Cardiac fibroblast (primary cell): ENCODE measurements around the gene KAZN.

ENCODE experiments used
- DNase-seq, 2 donors: peaks; one replicate each; pipeline versions ENCODE4 v3.0.0 to v3.0.0-alpha.2; 2010; ENCODE audit warnings: low read depth in 2 of 2
- H3K4me3 ChIP-seq, 2 donors: replicated peaks in 1 of 2; 1 replicate in 1 of 2; 2 replicates in 1 of 2; pipeline ENCODE4 v1.5.1; 2011; ENCODE audit warnings: low read depth in 2 of 2, low read length in 2 of 2, mild to moderate bottlenecking in 2 of 2, moderate library complexity in 1 of 2
- TF ChIP-seq, protein P1 (sequence below): IDR thresholded peaks from one replicate; pipeline ENCODE4 v1.5.1; 2011; ENCODE audit warnings: low read depth, mild to moderate bottlenecking, low read length, inconsistent platforms

KAZN gene

DNA sequence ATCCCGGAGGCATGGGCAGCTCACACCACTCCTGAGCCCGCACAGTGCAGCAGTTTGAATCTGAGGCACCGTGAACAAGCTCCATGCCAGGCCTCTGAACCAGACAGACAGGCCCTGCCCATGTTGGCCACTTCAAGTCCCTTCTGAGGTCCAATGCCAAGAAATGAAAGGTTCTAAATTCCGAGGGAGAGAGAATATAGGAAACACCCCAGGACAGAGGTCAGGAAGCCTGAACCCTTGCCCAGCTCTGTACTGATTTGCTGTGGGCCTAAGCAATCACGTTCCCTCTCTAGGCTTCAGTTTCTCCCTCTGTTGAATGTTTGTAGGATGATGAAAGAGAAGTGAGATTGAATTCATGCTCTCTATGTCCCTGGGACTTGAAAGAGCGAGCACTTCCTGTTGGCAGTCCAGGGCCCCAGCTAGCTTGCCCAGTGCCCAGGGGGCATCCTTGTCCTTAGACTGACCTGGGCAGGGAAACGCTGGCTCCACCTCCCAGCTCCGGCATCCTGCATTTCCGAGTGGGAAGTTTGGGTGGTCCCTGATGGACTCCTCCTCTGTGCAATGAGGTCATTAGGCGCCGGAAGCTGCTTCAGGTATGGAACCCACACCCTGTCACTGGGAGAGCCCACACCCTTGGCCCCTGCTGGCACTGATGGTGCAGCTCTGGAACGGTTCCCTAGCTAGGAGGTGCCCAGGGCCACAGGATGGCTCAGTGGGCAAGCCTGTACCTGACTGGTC is 312.7 kb downstream of the KAZN start:
- TF ChIP-seq, protein P1, sequence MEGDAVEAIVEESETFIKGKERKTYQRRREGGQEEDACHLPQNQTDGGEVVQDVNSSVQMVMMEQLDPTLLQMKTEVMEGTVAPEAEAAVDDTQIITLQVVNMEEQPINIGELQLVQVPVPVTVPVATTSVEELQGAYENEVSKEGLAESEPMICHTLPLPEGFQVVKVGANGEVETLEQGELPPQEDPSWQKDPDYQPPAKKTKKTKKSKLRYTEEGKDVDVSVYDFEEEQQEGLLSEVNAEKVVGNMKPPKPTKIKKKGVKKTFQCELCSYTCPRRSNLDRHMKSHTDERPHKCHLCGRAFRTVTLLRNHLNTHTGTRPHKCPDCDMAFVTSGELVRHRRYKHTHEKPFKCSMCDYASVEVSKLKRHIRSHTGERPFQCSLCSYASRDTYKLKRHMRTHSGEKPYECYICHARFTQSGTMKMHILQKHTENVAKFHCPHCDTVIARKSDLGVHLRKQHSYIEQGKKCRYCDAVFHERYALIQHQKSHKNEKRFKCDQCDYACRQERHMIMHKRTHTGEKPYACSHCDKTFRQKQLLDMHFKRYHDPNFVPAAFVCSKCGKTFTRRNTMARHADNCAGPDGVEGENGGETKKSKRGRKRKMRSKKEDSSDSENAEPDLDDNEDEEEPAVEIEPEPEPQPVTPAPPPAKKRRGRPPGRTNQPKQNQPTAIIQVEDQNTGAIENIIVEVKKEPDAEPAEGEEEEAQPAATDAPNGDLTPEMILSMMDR, result no peak
- H3K4me3 ChIP-seq, result no peak overlapping the region
- peak in 1 of 2 donors; percentile 29 for DNase-seq

DNA sequence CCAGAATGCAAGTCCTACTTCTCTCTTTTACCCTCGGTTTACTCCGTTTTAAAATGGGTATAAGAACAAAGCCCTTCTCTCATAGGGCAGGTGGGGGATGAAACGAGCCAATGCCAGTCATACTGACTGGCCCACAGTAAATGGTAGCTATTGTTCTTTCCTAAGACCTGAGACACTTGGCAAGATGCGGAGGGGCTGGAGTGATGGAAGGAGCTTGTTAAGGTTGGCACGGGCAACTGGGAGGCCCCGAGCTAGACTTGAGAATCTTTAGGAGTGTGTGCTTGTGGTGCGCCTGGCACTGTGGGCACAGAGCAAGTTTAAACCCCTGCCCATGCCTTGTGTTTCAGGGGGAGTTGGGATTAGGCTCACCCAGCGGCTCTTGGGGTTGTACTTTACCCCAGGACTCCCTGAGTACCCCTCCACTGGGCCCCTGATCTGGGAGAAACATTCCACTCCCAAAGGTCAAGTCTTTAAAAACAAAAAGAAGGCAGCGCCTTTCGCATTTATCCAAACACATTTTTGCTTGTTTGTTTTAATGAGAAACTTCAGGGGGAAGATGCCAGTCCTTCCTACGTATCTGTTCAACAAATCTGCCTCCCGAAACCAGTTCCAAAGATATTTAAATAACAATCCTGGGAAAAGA is 314.5 kb downstream of the KAZN start:
- DNase-seq, result no peak
- TF ChIP-seq, protein P1, result no peak
- H3K4me3 ChIP-seq, result no peak overlapping the region

DNA sequence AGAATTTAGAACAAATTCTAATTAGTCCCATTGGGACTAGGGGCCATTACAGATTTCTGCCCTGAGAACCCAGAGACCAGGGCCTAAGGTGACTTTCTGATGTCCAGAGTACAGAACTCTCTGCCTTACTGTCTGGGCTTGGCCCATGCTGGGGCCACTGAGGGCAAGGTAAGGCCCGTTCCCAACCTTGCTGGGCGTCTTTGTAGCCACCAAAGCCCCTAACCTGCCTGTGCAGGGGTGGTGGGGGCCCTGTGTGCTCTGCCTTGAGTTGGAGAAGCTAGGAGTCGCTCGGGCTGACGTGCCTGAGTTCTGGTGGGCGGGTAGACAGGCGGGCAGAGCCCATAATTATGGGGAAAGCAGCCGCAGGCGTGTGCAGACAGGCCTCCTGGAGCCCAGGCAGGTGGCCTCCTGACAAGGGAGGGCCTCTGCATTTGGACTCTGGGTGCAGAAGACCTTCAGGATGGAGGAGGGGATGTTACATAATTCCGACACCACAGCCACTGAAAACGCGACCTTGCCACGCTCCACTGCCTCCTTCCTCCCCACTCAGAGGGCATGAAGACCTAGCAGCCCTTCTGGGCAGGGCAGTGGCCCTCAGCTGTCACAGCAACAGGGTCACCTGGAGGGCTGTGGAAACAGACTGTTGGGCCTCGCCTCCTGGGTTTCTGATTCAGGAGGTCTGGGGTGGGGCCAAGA is 315.1 kb downstream of the KAZN start:
- no peak for DNase-seq
- no peak overlapping the region for H3K4me3 ChIP-seq
- TF ChIP-seq, protein P1, result no peak

DNA sequence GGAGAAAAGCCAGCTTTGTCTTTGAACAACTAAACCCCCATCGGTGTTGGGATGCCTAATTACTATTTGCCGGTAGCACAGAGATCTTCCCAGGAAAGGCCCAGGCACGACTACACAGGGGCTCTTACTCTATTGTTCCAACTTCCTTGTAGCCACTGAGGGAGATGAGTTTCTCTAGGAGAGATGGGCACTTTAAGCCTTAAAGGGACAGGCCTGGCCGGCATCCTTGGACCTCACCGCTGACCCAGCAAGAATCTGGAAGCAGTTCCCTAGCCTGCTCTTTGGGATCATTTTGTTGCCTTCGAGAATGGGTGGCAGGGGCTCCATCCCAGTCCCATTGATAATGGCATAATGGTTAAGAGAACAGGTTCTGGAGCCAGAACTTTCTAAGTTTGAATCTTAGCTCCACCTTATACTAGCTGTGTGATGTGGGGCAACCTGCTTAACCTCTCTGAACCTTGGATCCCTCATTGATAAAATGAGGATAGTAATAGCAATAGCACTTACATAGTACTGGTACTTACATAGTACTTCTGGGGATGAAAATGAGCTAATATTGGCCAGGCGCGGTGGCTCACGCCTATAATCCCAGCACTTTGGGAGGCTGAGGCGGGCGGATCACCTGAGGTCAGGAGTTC is 316.0 kb downstream of the KAZN start:
- TF ChIP-seq, protein P1, result no peak
- H3K4me3 ChIP-seq, result no peak overlapping the region
- no peak for DNase-seq

DNA sequence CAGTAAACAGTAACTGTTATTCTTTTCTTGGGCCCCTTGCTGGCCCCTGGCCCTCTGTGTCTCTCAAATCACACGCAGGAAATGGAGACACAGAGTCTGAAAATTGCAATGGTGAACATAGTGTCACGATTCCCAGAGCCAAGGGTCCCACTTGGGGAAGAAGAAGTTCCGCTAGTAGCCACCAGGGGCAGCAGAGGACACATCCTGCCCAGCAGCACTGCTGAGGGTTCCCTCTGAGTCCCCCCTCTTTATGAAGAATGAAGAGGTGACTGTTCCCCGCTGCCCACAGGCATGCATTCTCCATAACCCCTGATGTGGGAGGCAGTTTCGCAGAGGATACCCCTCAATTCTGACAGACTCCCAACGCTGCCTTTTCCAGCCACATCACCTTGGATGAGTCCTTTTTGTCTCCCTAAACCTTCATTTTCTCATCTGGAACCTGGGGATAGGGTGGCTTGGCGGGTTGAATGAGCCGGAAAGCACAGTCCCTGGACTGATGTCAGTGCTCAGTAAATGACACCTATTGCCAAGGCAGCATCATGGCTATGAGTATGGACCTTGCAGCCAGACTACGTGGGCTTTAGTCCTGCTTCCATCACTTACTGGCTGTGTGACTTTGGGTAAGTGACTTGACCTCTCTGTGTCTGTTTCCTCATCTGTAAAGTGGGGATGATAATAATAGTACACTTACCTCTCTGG is 317.0 kb downstream of the KAZN start:
- DNase-seq, result peak; percentile 31 to 42
- H3K4me3 ChIP-seq, result no peak overlapping the region
- TF ChIP-seq, protein P1, result peak; percentile 81

DNA sequence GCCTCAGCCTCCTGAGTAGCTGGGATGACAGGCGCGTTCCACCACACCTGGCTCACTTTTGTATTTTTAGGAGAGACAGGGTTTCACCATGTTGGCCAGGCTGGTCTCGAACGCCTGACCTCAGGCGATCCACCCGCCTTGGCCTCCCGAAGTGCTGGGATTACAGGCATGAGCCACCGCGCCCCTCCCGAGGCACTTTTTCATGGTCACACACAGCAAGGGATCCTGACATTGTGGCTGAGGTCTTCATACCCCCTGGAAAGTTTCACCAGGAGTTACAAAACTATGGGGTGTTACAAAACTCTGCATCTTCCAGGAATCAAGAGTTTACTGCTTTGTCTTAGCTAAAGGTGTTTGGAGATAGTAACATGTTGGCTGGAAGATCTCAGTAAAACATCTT is 320.8 kb downstream of the KAZN start:
- no peak for DNase-seq
- TF ChIP-seq, protein P1, result no peak
- H3K4me3 ChIP-seq, result no peak overlapping the region
